IMR-90 (cell line): ENCODE data around the gene TLR6. TPM values are rescaled to one million over a fixed set of nuclear protein-coding genes. Genes with fewer than 3 reads are reported as not detected.

ENCODE experiments used
- ATAC-seq: fragments of 200-7000 bp; cut with Tn5 transposase; 2 replicates; pipeline ENCODE4 v1.9.1; 2020; ENCODE audit warnings: low read depth, mild to moderate bottlenecking, moderate library complexity
- BruUV-seq: library from RNA; stranded (reverse); fragments of 400-500 nt; replicated peaks from 2 replicates; lab custom pipeline; 2021; lab: Mats Ljungman, UMichigan
- CTCF ChIA-PET: fragments of 300-600 bp; formaldehyde crosslinking; extraction: SDS; loops from one replicate; lab custom pipeline; 2021; ENCODE audit warnings: antibody characterized with exemption; lab: Yijun Ruan, JAX
- POLR2A ChIA-PET: fragments of 300-600 bp; sonication (Branson Sonifier 250); formaldehyde crosslinking; loops from one replicate; lab custom pipeline; 2022; ENCODE audit warnings: antibody characterized with exemption; ENCODE audit not compliant: unreplicated experiment; lab: Charles Lee
- DNase-seq: peaks from one replicate; pipeline ENCODE4 v3.0.0; 2013
- H2AFZ ChIP-seq: replicated peaks from 2 replicates; pipeline ENCODE3; 2013; ENCODE audit warnings: low read length, mild to moderate bottlenecking; ENCODE audit not compliant: poor library complexity
- H2AK5ac ChIP-seq: 2 replicates; pipeline ENCODE4 v1.6.1; 2013; ENCODE audit warnings: low read depth, low read length, inconsistent platforms
- H2AK9ac ChIP-seq: replicated peaks from 2 replicates; pipeline ENCODE3; 2013; ENCODE audit warnings: mild to moderate bottlenecking, low read depth, low read length, moderate library complexity; ENCODE audit not compliant: poor library complexity
- H2BK120ac ChIP-seq: 2 replicates; pipeline ENCODE4 v1.6.1; 2013; ENCODE audit warnings: low read depth, low read length, inconsistent platforms
- H2BK15ac ChIP-seq: 3 replicates; pipeline ENCODE4 v1.6.1; 2013; ENCODE audit warnings: low read depth, low read length, inconsistent platforms
- H2BK20ac ChIP-seq: 2 replicates; pipeline ENCODE4 v1.6.1; 2013; ENCODE audit warnings: low read depth, mild to moderate bottlenecking, inconsistent platforms, low read length, moderate library complexity
- H2BK5ac ChIP-seq: 2 replicates; pipeline ENCODE4 v1.6.1; 2013; ENCODE audit warnings: mild to moderate bottlenecking, low read depth, low read length, inconsistent platforms; ENCODE audit not compliant: poor library complexity, severe bottlenecking
- H3K14ac ChIP-seq: replicated peaks from 2 replicates; pipeline ENCODE4 v1.6.1; 2013; ENCODE audit warnings: low read depth, low read length, inconsistent platforms
- H3K18ac ChIP-seq: 2 replicates; pipeline ENCODE4 v1.6.1; 2013; ENCODE audit warnings: low read depth, low read length, control low read depth
- H3K23ac ChIP-seq: 2 replicates; pipeline ENCODE4 v1.6.1; 2013; ENCODE audit warnings: low read depth, low read length, inconsistent platforms
- H3K27ac ChIP-seq: 2 replicates; pipeline ENCODE4 v1.5.1; 2013; ENCODE audit warnings: mild to moderate bottlenecking, control low read depth, low read length; ENCODE audit not compliant: insufficient read depth
- H3K27me3 ChIP-seq: 2 replicates; pipeline ENCODE4 v1.6.1; 2013; ENCODE audit warnings: low read length; ENCODE audit not compliant: control insufficient read depth, insufficient read depth
- H3K36me3 ChIP-seq: 2 replicates; pipeline ENCODE4 v1.6.1; 2013; ENCODE audit warnings: low read length, mixed read lengths; ENCODE audit not compliant: control insufficient read depth, insufficient read depth
- H3K4ac ChIP-seq: 2 replicates; pipeline ENCODE4 v1.6.1; 2013; ENCODE audit warnings: low read depth, low read length, inconsistent platforms
- H3K4me1 ChIP-seq: 2 replicates; pipeline ENCODE4 v1.6.1; 2013; ENCODE audit warnings: low read length, mixed read lengths; ENCODE audit not compliant: control insufficient read depth, insufficient read depth
- H3K4me2 ChIP-seq: 2 replicates; pipeline ENCODE4 v1.6.1; 2013; ENCODE audit warnings: low read depth, mild to moderate bottlenecking, control low read depth, low read length, moderate library complexity
- H3K4me3 ChIP-seq: 2 replicates; pipeline ENCODE4 v1.5.1; 2013; ENCODE audit warnings: low read depth, mild to moderate bottlenecking, control low read depth, low read length, moderate library complexity; ENCODE audit not compliant: insufficient read depth
- H3K56ac ChIP-seq: 2 replicates; pipeline ENCODE4 v1.6.1; 2013; ENCODE audit warnings: low read length, inconsistent platforms; ENCODE audit not compliant: insufficient read depth; ENCODE audit errors: extremely low read depth
- H3K79me1 ChIP-seq, 2 experiments: 2 replicates each; pipeline ENCODE4 v1.6.1; 2013; ENCODE audit warnings: low read length in 2 of 2, inconsistent platforms in 1 of 2, low read depth in 1 of 2
- H3K9ac ChIP-seq: 2 replicates; pipeline ENCODE4 v1.6.1; 2013; ENCODE audit warnings: low read depth, low read length, control low read depth
- H3K9me1 ChIP-seq: 2 replicates; pipeline ENCODE4 v1.6.1; 2013; ENCODE audit warnings: low read length, inconsistent platforms; ENCODE audit not compliant: insufficient read depth
- H3K9me3 ChIP-seq: 2 replicates; pipeline ENCODE4 v1.6.1; 2013; ENCODE audit warnings: low read length; ENCODE audit not compliant: control insufficient read depth, insufficient read depth
- H4K20me1 ChIP-seq: 2 replicates; pipeline ENCODE4 v1.6.1; 2013; ENCODE audit warnings: low read length, inconsistent platforms; ENCODE audit not compliant: insufficient read depth
- H4K5ac ChIP-seq: 2 replicates; pipeline ENCODE4 v1.6.1; 2013; ENCODE audit warnings: mild to moderate bottlenecking, low read depth, low read length, control low read depth
- H4K8ac ChIP-seq, 2 experiments: 2 replicates each; pipeline ENCODE4 v1.6.1; 2013; ENCODE audit warnings: low read depth in 2 of 2, low read length in 2 of 2, control low read depth in 1 of 2, inconsistent platforms in 1 of 2
- H4K91ac ChIP-seq: 2 replicates; pipeline ENCODE4 v1.6.1; 2013; ENCODE audit warnings: low read depth, low read length, inconsistent platforms; ENCODE audit not compliant: insufficient read depth
- CTCF ChIP-seq: conservative IDR thresholded peaks from 2 replicates; pipeline ENCODE4 v1.5.1; 2012; ENCODE audit warnings: mild to moderate bottlenecking, low read depth, low read length, improper control_type of control experiment
- MAZ ChIP-seq: IDR thresholded peaks from 2 replicates; pipeline ENCODE4 v1.6.1; 2012; ENCODE audit warnings: low read depth, mild to moderate bottlenecking, low read length, improper control_type of control experiment, moderate library complexity, borderline replicate concordance
- RAD21 ChIP-seq: IDR thresholded peaks from 2 replicates; pipeline ENCODE4 v1.6.1; 2012; ENCODE audit warnings: low read length, improper control_type of control experiment
- dilution Hi-C: fragments of 300-500 bp; cut with HindIII; formaldehyde crosslinking; loops from one replicate; pipeline ENCODE4 v1.14.3; 2018; ENCODE audit warnings: low sequenced_read_pairs; ENCODE audit not compliant: unreplicated experiment
- in situ Hi-C: fragments of 300-500 bp; cut with MboI; formaldehyde crosslinking; loops from 3 replicates; pipeline ENCODE4 v1.14.3; 2019; ENCODE audit warnings: low sequenced_read_pairs, inconsistent platforms, mixed read lengths
- intact Hi-C: fragments of 100-400 bp; cut with micrococcal nuclease; formaldehyde crosslinking; loops from 2 replicates; pipeline ENCODE4 v1.10.0; 2022
- polyA plus RNA-seq, 3 experiments: library from polyadenylated mRNA; depleted of rRNA; stranded (reverse); fragments of >200 nt; gene quantifications; 2 replicates each; pipeline ENCODE4 v1.2.3, GENCODE V29; 2012; ENCODE audit warnings: low replicate concordance in 1 of 3
- total RNA-seq: library from RNA; depleted of rRNA; stranded (reverse); fragments of >200 nt; gene quantifications from 2 replicates; pipeline ENCODE4 v1.2.3, GENCODE V29; 2012

Gene TLR6
- total and polyA plus RNA-seq, 2 of the 4 experiments (the other 2 are of a cell fraction): 1.4 to 3.9 TPM

- TF ChIP-seq CTCF (no peak), RAD21 (no peak)
Measured at GRCh38 chr4:38904090-38904666, 47.6 kb upstream of the TLR6 start (continued).

GRCh38 chr4:38902695-38903094 is 46.1 kb upstream of the TLR6 start:
- Histone ChIP-seq H2AK5ac (no peak overlapping the region), H2BK20ac (no peak overlapping the region), H3K18ac (no peak overlapping the region), H2BK15ac (no peak overlapping the region), H4K8ac (no peak overlapping the region), H3K27ac (no peak overlapping the region), H3K9ac (no peak overlapping the region), H4K91ac (no peak overlapping the region), H3K4ac (no peak overlapping the region), H3K27me3 (no peaks in the 10 kb centered on the region), H3K9me1 (0 out of 2 replicates have a peak, but pooled peaks cover 6% of the 10 kb centered on the region), H2BK120ac (no peak overlapping the region), H3K14ac (no peak overlapping the region), H3K4me2 (no peak overlapping the region), H3K56ac (no peak overlapping the region), H3K9me3 (no peaks in the 10 kb centered on the region), H4K5ac (no peak overlapping the region; the same call in 1 of the 2 replicates), H3K4me1 (0 out of 2 replicates have a peak, but pooled peaks cover 2% of the 10 kb centered on the region), H3K23ac (no peak overlapping the region), H2AFZ (no peak overlapping the region), H3K79me1 (peaks cover 49 to 75% of the 10 kb centered on the region in 2 experiments), H4K20me1 (peaks cover 4% of the 10 kb centered on the region; the same call in 1 of the 2 replicates), H2BK5ac (no peak overlapping the region), H2AK9ac (no peak overlapping the region), H3K36me3 (peaks cover 47% of the 10 kb centered on the region), H3K4me3 (no peak overlapping the region)
- TF ChIP-seq RAD21: peak; percentile 35
- TF ChIP-seq MAZ: no peak
- peak; percentile 30; the same call in 1 of the 2 replicates for TF ChIP-seq CTCF
- in situ Hi-C loops: no loop called here
- ATAC-seq (peak; percentile 40; the same call in 1 of the 2 replicates), DNase-seq (no peak)
- intact Hi-C loops: loop anchor here (2.0 kb wide), 1 partner anchor 232 kb away; no protein-coding TSS in a partner anchor
- no TSS peak for BruUV-seq
- dilution Hi-C loops: no loop called here
- ChIA-PET CTCF (interaction anchor here (0.5 kb wide), 1 partner anchor 69 kb away, joined by 3 read pairs; no protein-coding TSS in a partner anchor), POLR2A (interaction anchor here (0.5 kb wide), 1 partner anchor 54 kb away, joined by 3 read pairs; no protein-coding TSS in a partner anchor)
